NB4 (cell line): ENCODE data around the gene CATSPERB.
"Not testable (repeated sequence)": the region's sequence is repeated elsewhere in the genome, so short reads cannot be mapped to it uniquely, and the experiment has no call there.

Experiments used
- DNase-seq: peaks from one replicate; pipeline ENCODE4 v3.0.0; 2010; ENCODE audit warnings: low read depth
- H3K4me3 ChIP-seq: one replicate; pipeline ENCODE4 v1.5.1; 2011; ENCODE audit warnings: mild to moderate bottlenecking, low read depth, low read length, moderate library complexity
- MAX ChIP-seq: IDR thresholded peaks from 2 replicates; pipeline ENCODE4 v1.6.1; 2011; ENCODE audit warnings: low read depth, low read length
- MYC ChIP-seq: IDR thresholded peaks from 2 replicates; pipeline ENCODE4 v1.6.1; 2011; ENCODE audit warnings: low read depth, low read length
- POLR2A ChIP-seq: IDR thresholded peaks from 2 replicates; pipeline ENCODE4 v1.6.1; 2011; ENCODE audit warnings: mild to moderate bottlenecking; ENCODE audit not compliant: insufficient read length; ENCODE audit errors: extremely low read depth
- TF ChIP-seq, protein P1 (sequence below): IDR thresholded peaks from one replicate; pipeline ENCODE4 v1.5.1; 2012; ENCODE audit warnings: low read depth, low read length

Gene CATSPERB

GRCh38 chr14:91743305-91743653 lies 11.4 kb upstream of the CATSPERB start:
- H3K4me3 ChIP-seq = no peak overlapping the region
- TF ChIP-seq, protein P1, sequence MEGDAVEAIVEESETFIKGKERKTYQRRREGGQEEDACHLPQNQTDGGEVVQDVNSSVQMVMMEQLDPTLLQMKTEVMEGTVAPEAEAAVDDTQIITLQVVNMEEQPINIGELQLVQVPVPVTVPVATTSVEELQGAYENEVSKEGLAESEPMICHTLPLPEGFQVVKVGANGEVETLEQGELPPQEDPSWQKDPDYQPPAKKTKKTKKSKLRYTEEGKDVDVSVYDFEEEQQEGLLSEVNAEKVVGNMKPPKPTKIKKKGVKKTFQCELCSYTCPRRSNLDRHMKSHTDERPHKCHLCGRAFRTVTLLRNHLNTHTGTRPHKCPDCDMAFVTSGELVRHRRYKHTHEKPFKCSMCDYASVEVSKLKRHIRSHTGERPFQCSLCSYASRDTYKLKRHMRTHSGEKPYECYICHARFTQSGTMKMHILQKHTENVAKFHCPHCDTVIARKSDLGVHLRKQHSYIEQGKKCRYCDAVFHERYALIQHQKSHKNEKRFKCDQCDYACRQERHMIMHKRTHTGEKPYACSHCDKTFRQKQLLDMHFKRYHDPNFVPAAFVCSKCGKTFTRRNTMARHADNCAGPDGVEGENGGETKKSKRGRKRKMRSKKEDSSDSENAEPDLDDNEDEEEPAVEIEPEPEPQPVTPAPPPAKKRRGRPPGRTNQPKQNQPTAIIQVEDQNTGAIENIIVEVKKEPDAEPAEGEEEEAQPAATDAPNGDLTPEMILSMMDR = no peak
- TF ChIP-seq POLR2A (no peak), MAX (no peak), MYC (no peak)
- DNase-seq = no peak

GRCh38 chr14:91742621-91743304 lies 10.9 kb upstream of the CATSPERB start:
- no peak for DNase-seq
- TF ChIP-seq, protein P1 = no peak
- H3K4me3 ChIP-seq = no peak overlapping the region

DNA sequence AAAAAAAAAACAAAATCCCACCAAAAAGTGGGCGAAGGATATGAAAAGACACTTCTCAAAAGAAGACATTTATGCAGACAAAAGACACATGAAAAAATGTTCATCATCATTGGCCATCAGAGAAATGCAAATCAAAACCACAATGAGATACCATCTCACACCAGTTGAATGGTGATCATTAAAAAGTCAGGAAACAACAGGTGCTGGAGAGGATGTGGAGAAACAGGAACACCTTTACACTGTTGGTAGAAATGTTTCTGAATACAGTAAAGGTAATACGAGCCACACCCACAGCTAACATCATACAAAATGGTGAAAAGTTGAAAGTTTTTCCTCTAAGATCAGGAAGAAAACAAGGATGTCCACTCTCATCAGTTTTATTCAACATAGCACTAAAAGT lies 8.0 kb upstream of the CATSPERB start:
- not testable (repeated sequence) for DNase-seq, H3K4me3 ChIP-seq

DNA sequence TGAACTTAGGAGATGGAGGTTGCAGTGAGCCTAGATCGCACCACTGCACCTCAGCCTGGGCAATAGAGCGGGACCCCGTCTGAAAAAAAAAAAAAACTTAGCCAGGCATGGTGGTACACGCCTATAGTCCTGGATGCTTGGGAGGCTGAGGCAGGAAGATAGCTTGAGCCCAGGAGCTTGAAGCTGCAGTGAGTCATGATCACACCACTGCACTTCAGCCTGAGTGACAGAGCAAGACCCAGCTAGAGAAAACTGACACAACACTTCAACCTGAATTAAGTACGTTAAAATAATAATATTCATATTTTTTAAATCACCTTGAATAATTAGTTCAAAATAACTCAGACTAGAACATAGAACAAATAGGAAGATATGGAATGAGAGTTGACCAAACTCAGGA lies 5.7 kb upstream of the CATSPERB start:
- DNase-seq = no peak
- TF ChIP-seq, protein P1 = no peak
- no peak for TF ChIP-seq POLR2A
- TF ChIP-seq MYC = no peak
- no peak for TF ChIP-seq MAX
- H3K4me3 ChIP-seq = no peak overlapping the region

- no peak for DNase-seq
- TF ChIP-seq, protein P1 = no peak
- TF ChIP-seq MAX (no peak), POLR2A (no peak), MYC (no peak)
- H3K4me3 ChIP-seq = no peak overlapping the region
Observed at GRCh38 chr14:91732859-91733477, 1.1 kb upstream of the CATSPERB start.

- no peak for DNase-seq
- H3K4me3 ChIP-seq = no peak overlapping the region
- TF ChIP-seq, protein P1 = no peak
- TF ChIP-seq MYC (no peak), POLR2A (no peak), MAX (no peak)
Observed at GRCh38 chr14:91732439-91732838, 553 bp upstream of the CATSPERB start.
